HepG2 (cell line): ENCODE data around the gene USE1. TPM values are rescaled to one million over a fixed set of nuclear protein-coding genes. Genes with fewer than 3 reads are reported as not detected.

Experiments used
- CENPBD1 ChIP-seq: sonication (generic); formaldehyde crosslinking; IDR thresholded peaks from 2 replicates; pipeline ENCODE4 v1.8.0; 2022; ENCODE audit warnings: missing genetic modification reagents, low read depth, mild to moderate bottlenecking, borderline replicate concordance
- NFIC ChIP-seq: IDR thresholded peaks from 2 replicates; pipeline ENCODE4 v1.6.1; 2012; ENCODE audit warnings: mild to moderate bottlenecking, low read length, inconsistent platforms
- TARDBP ChIP-seq: sonication (generic); formaldehyde crosslinking; IDR thresholded peaks from 2 replicates; pipeline ENCODE4 v1.8.0; 2022; ENCODE audit warnings: mild to moderate bottlenecking, missing genetic modification reagents
- YEATS4 ChIP-seq: sonication (generic); formaldehyde crosslinking; IDR thresholded peaks from 2 replicates; pipeline ENCODE4 v1.4.0; 2020; ENCODE audit warnings: missing genetic modification reagents, borderline replicate concordance
- ZKSCAN8 ChIP-seq: IDR thresholded peaks from 2 replicates; pipeline ENCODE4 v1.6.1; 2016; ENCODE audit warnings: borderline replicate concordance, missing genetic modification reagents, missing compliant biosample characterization
- ZNF207 ChIP-seq: fragments of 450-650 bp; IDR thresholded peaks from 2 replicates; pipeline ENCODE4 v1.6.1; 2016; ENCODE audit warnings: antibody characterized with exemption, borderline replicate concordance
- ZNF225 ChIP-seq: sonication (generic); formaldehyde crosslinking; IDR thresholded peaks from 2 replicates; pipeline ENCODE4 v1.4.0; 2020; ENCODE audit warnings: mild to moderate bottlenecking, missing genetic modification reagents
- ZNF263 ChIP-seq: sonication (generic); formaldehyde crosslinking; IDR thresholded peaks from 2 replicates; pipeline ENCODE4 v1.4.0; 2020; ENCODE audit warnings: missing genetic modification reagents
- ZNF292 ChIP-seq: sonication (generic); formaldehyde crosslinking; IDR thresholded peaks from 2 replicates; pipeline ENCODE4 v1.8.1; 2022; ENCODE audit warnings: mild to moderate bottlenecking, low read depth, missing genetic modification reagents, borderline replicate concordance
- ZNF496 ChIP-seq: sonication (generic); formaldehyde crosslinking; IDR thresholded peaks from 2 replicates; pipeline ENCODE4 v1.8.1; 2023; ENCODE audit warnings: mild to moderate bottlenecking, moderate library complexity, missing genetic modification reagents; ENCODE audit not compliant: insufficient replicate concordance
- ZNF556 ChIP-seq: sonication (generic); formaldehyde crosslinking; IDR thresholded peaks from 2 replicates; pipeline ENCODE4 v1.4.0; 2020; ENCODE audit warnings: mild to moderate bottlenecking, missing genetic modification reagents, borderline replicate concordance
- ZNF619 ChIP-seq: sonication (generic); formaldehyde crosslinking; IDR thresholded peaks from 2 replicates; pipeline ENCODE4 v1.4.0; 2020; ENCODE audit warnings: mild to moderate bottlenecking, missing genetic modification reagents
- polyA plus RNA-seq, 8 experiments: library from polyadenylated mRNA; depleted of rRNA in 3 of 8; stranded (reverse) in 7 of 8; unstranded in 1 of 8; fragments of >200 nt; fragmentation: Illumina TruSeq in 4 of 8; extraction: Trizol in 4 of 8; gene quantifications; 2 replicates each; pipeline versions ENCODE4 v1.2.1 to v1.2.3, GENCODE V29; 2011 to 2016; ENCODE audit warnings: low read depth in 4 of 8, missing spikeins in 1 of 8, mixed read lengths in 1 of 8; ENCODE audit not compliant: insufficient read depth in 1 of 8
- total RNA-seq, 5 experiments: library from RNA; depleted of rRNA; stranded (reverse); fragments of >200 nt; fragmentation: Illumina TruSeq; extraction: Trizol; gene quantifications; 2 replicates each; pipeline ENCODE4 v1.2.3, GENCODE V29; 2016; ENCODE audit warnings: low read depth in 1 of 5
- TF ChIP-seq, protein P1 (sequence below): sonication (generic); formaldehyde crosslinking; IDR thresholded peaks from 2 replicates; pipeline ENCODE4 v1.4.0; 2020; ENCODE audit warnings: mild to moderate bottlenecking, missing genetic modification reagents, borderline replicate concordance

The USE1 gene
- total and polyA plus RNA-seq, 2 of the 13 experiments (the other 11 are each of a cell fraction or from before 2014, with no cell fraction given), result 9.9 to 17.6 TPM

GRCh38 chr19:17248011-17248776, 33.0 kb downstream of the USE1 start (continued):
- TF ChIP-seq ZNF292 (CRISPR knock-in tag) (peak; percentile 81), NFIC (peak; percentile 66; the same call in 1 of the 2 replicates), ZNF496 (CRISPR knock-in tag) (no peak), ZNF556 (CRISPR knock-in tag) (0 out of 2 replicates have a peak, but pooled peaks have one; percentile 58), ZNF263 (CRISPR knock-in tag) (peak; percentile 100), ZNF619 (CRISPR knock-in tag) (peak; percentile 74; the same call in 1 of the 2 replicates), CENPBD1 (CRISPR knock-in tag) (no peak), ZNF207 (no peak), ZKSCAN8 (peak; percentile 99), ZNF225 (CRISPR knock-in tag) (no peak; the same call in 1 of the 2 replicates), YEATS4 (CRISPR knock-in tag) (peak; percentile 70), TARDBP (CRISPR knock-in tag) (peak; percentile 98)
- TF ChIP-seq, protein P1, sequence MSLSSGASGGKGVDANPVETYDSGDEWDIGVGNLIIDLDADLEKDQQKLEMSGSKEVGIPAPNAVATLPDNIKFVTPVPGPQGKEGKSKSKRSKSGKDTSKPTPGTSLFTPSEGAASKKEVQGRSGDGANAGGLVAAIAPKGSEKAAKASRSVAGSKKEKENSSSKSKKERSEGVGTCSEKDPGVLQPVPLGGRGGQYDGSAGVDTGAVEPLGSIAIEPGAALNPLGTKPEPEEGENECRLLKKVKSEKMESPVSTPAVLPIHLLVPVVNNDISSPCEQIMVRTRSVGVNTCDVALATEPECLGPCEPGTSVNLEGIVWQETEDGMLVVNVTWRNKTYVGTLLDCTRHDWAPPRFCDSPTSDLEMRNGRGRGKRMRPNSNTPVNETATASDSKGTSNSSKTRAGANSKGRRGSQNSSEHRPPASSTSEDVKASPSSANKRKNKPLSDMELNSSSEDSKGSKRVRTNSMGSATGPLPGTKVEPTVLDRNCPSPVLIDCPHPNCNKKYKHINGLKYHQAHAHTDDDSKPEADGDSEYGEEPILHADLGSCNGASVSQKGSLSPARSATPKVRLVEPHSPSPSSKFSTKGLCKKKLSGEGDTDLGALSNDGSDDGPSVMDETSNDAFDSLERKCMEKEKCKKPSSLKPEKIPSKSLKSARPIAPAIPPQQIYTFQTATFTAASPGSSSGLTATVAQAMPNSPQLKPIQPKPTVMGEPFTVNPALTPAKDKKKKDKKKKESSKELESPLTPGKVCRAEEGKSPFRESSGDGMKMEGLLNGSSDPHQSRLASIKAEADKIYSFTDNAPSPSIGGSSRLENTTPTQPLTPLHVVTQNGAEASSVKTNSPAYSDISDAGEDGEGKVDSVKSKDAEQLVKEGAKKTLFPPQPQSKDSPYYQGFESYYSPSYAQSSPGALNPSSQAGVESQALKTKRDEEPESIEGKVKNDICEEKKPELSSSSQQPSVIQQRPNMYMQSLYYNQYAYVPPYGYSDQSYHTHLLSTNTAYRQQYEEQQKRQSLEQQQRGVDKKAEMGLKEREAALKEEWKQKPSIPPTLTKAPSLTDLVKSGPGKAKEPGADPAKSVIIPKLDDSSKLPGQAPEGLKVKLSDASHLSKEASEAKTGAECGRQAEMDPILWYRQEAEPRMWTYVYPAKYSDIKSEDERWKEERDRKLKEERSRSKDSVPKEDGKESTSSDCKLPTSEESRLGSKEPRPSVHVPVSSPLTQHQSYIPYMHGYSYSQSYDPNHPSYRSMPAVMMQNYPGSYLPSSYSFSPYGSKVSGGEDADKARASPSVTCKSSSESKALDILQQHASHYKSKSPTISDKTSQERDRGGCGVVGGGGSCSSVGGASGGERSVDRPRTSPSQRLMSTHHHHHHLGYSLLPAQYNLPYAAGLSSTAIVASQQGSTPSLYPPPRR (CRISPR knock-in tag), result peak; percentile 98
